Upper lobe of left lung (tissue), 4 donors: ENCODE results near the gene CADM3.

Experiments
- EP300 ChIP-seq, 4 donors: sonication (generic); formaldehyde crosslinking; IDR thresholded peaks; one replicate each; pipeline ENCODE4 v1.5.1; 2017; ENCODE audit warnings: antibody characterized with exemption in 4 of 4, control low read depth in 2 of 4
- POLR2A ChIP-seq, 4 donors: fragments of 450-650 bp; IDR thresholded peaks; one replicate each; pipeline ENCODE4 v1.5.1; 2016 to 2017; ENCODE audit warnings: antibody characterized with exemption in 4 of 4, mild to moderate bottlenecking in 2 of 4

- TF ChIP-seq POLR2A (IDR thresholded peaks at IDR 0.05) = no peak
- TF ChIP-seq EP300 (IDR thresholded peaks at IDR 0.05) = no peak
Observed at GRCh38 chr1:159141584-159142390, 29.6 kb upstream of the CADM3 start.
